ENCODE measurements around the gene CAMTA1. TPM values are rescaled to one million over a fixed set of nuclear protein-coding genes. Genes with fewer than 3 reads are reported as not detected.

Gene CAMTA1
- total RNA-seq, 2 experiments from 2014 or later = 43.9 to 73.3 TPM

DNA sequence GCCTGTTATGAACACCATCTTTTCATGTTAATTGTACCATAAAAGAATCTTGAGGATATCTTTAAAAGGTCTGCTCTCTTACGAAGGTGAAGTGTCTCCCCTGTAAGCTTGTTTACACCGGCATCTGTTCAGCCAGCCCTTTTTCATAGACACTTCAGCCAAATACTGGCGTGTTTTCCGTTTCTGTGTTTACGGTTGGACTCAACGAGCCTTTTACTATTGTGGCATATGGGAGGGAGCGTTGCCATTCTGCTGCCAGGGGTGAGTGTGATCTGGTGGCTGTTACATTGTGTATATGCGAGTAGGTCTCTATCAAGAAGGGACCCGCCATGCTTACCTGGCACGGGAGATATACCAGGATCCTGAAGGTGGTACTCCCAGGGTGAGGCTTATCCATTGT, 433.8 kb downstream of the CAMTA1 start:
- Histone ChIP-seq H4K20me1 (ENCODE audit: insufficient read depth, low read length) (no peaks in the 10 kb centered on the region), H3K4me3 (ENCODE audit: low read depth, low read length, poor library complexity, severe bottlenecking) (no peak overlapping the region), H3K4me2 (ENCODE audit: low read length) (no peak overlapping the region), H3K79me2 (ENCODE audit: insufficient read depth, low read depth, low read length) (no peaks in the 10 kb centered on the region), H3K9me3 (ENCODE audit: low read length) (no peaks in the 10 kb centered on the region), H3K4me1 (ENCODE audit: insufficient read depth, low read length, poor library complexity, severe bottlenecking) (no peaks in the 10 kb centered on the region), H3K36me3 (ENCODE audit: insufficient read depth, low read length) (no peaks in the 10 kb centered on the region), H3K27ac (ENCODE audit: low read depth, low read length, poor library complexity, severe bottlenecking) (no peak overlapping the region), H2AFZ (ENCODE audit: low read length) (no peak overlapping the region), H3K9me2 (ENCODE audit: insufficient read depth, low read length) (no peaks in the 10 kb centered on the region)
- ChIA-PET CTCF (ENCODE audit: unreplicated experiment) (interaction anchor here (0.9 kb wide), 1 partner anchor 53 kb away, joined by 4 read pairs; no protein-coding TSS in a partner anchor), POLR2A (no interaction called here)
- no peak for DNase-seq (ENCODE audit: low spot score)
- BruUV-seq (replicated peaks) = no TSS peak
- no peak for TF ChIP-seq EZH2phosphoT487 (IDR thresholded peaks at IDR 0.05; ENCODE audit: borderline replicate concordance, low read depth, low read length)
- TF ChIP-seq, protein P1, sequence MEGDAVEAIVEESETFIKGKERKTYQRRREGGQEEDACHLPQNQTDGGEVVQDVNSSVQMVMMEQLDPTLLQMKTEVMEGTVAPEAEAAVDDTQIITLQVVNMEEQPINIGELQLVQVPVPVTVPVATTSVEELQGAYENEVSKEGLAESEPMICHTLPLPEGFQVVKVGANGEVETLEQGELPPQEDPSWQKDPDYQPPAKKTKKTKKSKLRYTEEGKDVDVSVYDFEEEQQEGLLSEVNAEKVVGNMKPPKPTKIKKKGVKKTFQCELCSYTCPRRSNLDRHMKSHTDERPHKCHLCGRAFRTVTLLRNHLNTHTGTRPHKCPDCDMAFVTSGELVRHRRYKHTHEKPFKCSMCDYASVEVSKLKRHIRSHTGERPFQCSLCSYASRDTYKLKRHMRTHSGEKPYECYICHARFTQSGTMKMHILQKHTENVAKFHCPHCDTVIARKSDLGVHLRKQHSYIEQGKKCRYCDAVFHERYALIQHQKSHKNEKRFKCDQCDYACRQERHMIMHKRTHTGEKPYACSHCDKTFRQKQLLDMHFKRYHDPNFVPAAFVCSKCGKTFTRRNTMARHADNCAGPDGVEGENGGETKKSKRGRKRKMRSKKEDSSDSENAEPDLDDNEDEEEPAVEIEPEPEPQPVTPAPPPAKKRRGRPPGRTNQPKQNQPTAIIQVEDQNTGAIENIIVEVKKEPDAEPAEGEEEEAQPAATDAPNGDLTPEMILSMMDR (conservative IDR thresholded peaks at IDR 0.05; ENCODE audit: low read length) = no peak
- intact Hi-C loops (cut with micrococcal nuclease; ENCODE audit: unreplicated experiment) = loop anchor here (2.0 to 10.0 kb wide), 3 partner anchors 177 to 734 kb away; no protein-coding TSS in a partner anchor

- Histone ChIP-seq H3K79me2 (ENCODE audit: insufficient read depth, low read depth, low read length) (no peaks in the 10 kb centered on the region), H3K4me2 (ENCODE audit: low read length) (no peak overlapping the region), H4K20me1 (ENCODE audit: insufficient read depth, low read length) (no peaks in the 10 kb centered on the region), H3K27ac (ENCODE audit: low read depth, low read length, poor library complexity, severe bottlenecking) (no peak overlapping the region), H3K9me3 (ENCODE audit: low read length) (no peaks in the 10 kb centered on the region), H2AFZ (ENCODE audit: low read length) (no peak overlapping the region), H3K4me3 (ENCODE audit: low read depth, low read length, poor library complexity, severe bottlenecking) (no peak overlapping the region), H3K36me3 (ENCODE audit: insufficient read depth, low read length) (no peaks in the 10 kb centered on the region), H3K9me2 (ENCODE audit: insufficient read depth, low read length) (no peaks in the 10 kb centered on the region), H3K4me1 (ENCODE audit: insufficient read depth, low read length, poor library complexity, severe bottlenecking) (no peaks in the 10 kb centered on the region)
- ChIA-PET CTCF (ENCODE audit: unreplicated experiment) (interaction anchor here (0.9 kb wide), 1 partner anchor 52 kb away, joined by 4 read pairs; no protein-coding TSS in a partner anchor), POLR2A (no interaction called here)
- TF ChIP-seq EZH2phosphoT487 (IDR thresholded peaks at IDR 0.05; ENCODE audit: borderline replicate concordance, low read depth, low read length) = no peak
- TF ChIP-seq, protein P1 (conservative IDR thresholded peaks at IDR 0.05; ENCODE audit: low read length) = no peak
- no TSS peak for BruUV-seq (replicated peaks)
- intact Hi-C loops (cut with micrococcal nuclease; ENCODE audit: unreplicated experiment) = no loop called here
- no peak for DNase-seq (ENCODE audit: low spot score)
Observed at GRCh38 chr1:7220007-7220406, 434.8 kb downstream of the CAMTA1 start.

DNA sequence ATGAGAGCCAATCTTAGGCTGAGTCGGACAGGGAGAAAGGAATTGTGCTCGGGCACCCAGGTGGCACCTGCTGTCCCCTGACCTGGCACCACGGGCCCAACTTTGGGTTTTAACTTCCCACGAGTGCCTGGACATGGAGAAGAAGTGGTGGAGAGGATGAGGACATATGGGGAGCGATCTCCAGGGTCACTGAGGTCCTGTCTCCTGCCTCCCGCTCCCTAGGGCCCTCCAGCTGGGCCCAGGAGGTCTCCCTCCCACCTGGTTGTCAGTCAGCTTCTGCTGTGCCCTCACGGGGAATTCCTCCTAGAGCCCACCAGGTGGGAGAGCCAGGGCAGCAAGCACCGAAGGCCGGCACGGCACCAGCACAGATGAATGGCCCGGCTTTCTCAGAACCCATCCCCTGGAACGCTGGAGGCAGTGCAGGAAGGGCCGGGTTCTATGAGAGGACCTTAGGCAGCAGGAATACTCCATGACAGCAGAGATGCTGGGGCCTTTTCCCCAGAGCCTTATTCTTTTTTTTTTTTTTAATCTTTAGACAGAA, 435.5 kb downstream of the CAMTA1 start:
- Histone ChIP-seq H3K4me2 (ENCODE audit: low read length) (no peak overlapping the region), H2AFZ (ENCODE audit: low read length) (no peak overlapping the region), H3K4me1 (ENCODE audit: insufficient read depth, low read length, poor library complexity, severe bottlenecking) (no peaks in the 10 kb centered on the region), H3K9me3 (ENCODE audit: low read length) (no peaks in the 10 kb centered on the region), H3K79me2 (ENCODE audit: insufficient read depth, low read depth, low read length) (no peaks in the 10 kb centered on the region), H3K4me3 (ENCODE audit: low read depth, low read length, poor library complexity, severe bottlenecking) (no peak overlapping the region), H3K36me3 (ENCODE audit: insufficient read depth, low read length) (no peaks in the 10 kb centered on the region), H3K27ac (ENCODE audit: low read depth, low read length, poor library complexity, severe bottlenecking) (no peak overlapping the region), H4K20me1 (ENCODE audit: insufficient read depth, low read length) (no peaks in the 10 kb centered on the region), H3K9me2 (ENCODE audit: insufficient read depth, low read length) (no peaks in the 10 kb centered on the region)
- TF ChIP-seq EZH2phosphoT487 (IDR thresholded peaks at IDR 0.05; ENCODE audit: borderline replicate concordance, low read depth, low read length) = no peak
- TF ChIP-seq, protein P1 (conservative IDR thresholded peaks at IDR 0.05; ENCODE audit: low read length) = no peak
- intact Hi-C loops (cut with micrococcal nuclease; ENCODE audit: unreplicated experiment) = no loop called here
- BruUV-seq (replicated peaks) = no TSS peak
- CTCF ChIA-PET (ENCODE audit: unreplicated experiment) = no interaction called here
- POLR2A ChIA-PET = no interaction called here
- no peak for DNase-seq (ENCODE audit: low spot score)
